A673 (cell line): ENCODE results near the gene LRRC71.

Source experiments
- CTCF ChIP-seq: fragments of 300-800, 200-600 bp; sonication (generic); conservative IDR thresholded peaks from 2 replicates; pipeline ENCODE4 v1.5.1; 2017; ENCODE audit warnings: low read depth, mild to moderate bottlenecking, antibody characterized with exemption, low read length, moderate library complexity, mixed read lengths
- EZH2 ChIP-seq: fragments of 200-600 bp; sonication (generic); IDR thresholded peaks from 2 replicates; pipeline ENCODE4 v1.6.1; 2017; ENCODE audit warnings: borderline replicate concordance, low read depth, mild to moderate bottlenecking, mixed read lengths, antibody characterized with exemption, low read length; ENCODE audit not compliant: poor library complexity, severe bottlenecking

GRCh38 chr1:156905176-156905575, 15.3 kb upstream of the LRRC71 start:
- TF ChIP-seq CTCF, result no peak
- TF ChIP-seq EZH2, result no peak
